ENCODE results near the gene CABP4.

The CABP4 gene

GRCh38 chr11:67455054-67455453 is at the start of gene CABP4:
Gene CABP4 (plus strand): TSS chr11:67455354. CDS start chr11:67455424, 70 bp downstream.
- no peak for DNase-seq (ENCODE audit: low read depth in 2 of 2)

- DNase-seq (ENCODE audit: low read depth in 2 of 2): no peak
Observed at GRCh38 chr11:67405688-67406339, 49.3 kb upstream of the CABP4 start.

GRCh38 chr11:67406420-67406968 is 48.7 kb upstream of the CABP4 start:
- no peak for DNase-seq (ENCODE audit: low read depth in 2 of 2)

GRCh38 chr11:67406969-67407687 is 48.0 kb upstream of the CABP4 start:
- DNase-seq (ENCODE audit: low read depth in 2 of 2): no peak

GRCh38 chr11:67407688-67408163 is 47.4 kb upstream of the CABP4 start:
- DNase-seq (ENCODE audit: low read depth in 2 of 2): no peak

- DNase-seq (ENCODE audit: low read depth in 2 of 2): no peak
Observed at GRCh38 chr11:67408437-67409200, 46.5 kb upstream of the CABP4 start.

GRCh38 chr11:67409261-67409666 is 45.9 kb upstream of the CABP4 start:
- DNase-seq (ENCODE audit: low read depth in 2 of 2): peak in 1 of 2 donors; percentile 57

DNA sequence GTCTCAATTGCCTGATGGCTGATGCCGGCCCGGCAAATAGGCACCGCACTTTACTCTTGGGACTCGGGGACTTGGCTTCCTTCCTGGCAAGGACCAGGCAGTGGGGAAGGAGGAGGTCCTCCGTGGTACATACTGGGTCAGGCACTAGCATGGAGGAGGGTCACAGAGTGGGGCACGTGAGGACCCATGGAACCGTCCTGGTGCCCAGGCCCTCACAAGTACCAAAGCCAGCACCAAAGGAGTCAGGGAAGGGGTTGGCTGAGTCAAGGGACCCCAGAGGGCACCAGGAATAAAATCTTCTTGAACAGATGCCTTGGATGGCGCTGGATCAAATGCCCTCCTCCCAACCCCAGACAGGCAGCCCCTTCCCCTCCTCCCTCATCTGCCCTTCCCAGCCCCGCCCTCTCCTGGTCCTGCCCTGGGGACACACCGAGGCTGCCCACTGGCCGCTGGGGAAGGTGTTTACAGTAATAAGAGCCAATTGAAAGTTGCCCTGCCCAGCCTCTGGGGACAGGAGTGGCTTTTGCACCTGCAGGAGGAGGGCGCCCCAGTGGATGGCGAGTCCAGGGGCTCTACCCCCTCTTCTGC is 45.3 kb upstream of the CABP4 start:
- no peak for DNase-seq (ENCODE audit: low read depth in 2 of 2)

DNA sequence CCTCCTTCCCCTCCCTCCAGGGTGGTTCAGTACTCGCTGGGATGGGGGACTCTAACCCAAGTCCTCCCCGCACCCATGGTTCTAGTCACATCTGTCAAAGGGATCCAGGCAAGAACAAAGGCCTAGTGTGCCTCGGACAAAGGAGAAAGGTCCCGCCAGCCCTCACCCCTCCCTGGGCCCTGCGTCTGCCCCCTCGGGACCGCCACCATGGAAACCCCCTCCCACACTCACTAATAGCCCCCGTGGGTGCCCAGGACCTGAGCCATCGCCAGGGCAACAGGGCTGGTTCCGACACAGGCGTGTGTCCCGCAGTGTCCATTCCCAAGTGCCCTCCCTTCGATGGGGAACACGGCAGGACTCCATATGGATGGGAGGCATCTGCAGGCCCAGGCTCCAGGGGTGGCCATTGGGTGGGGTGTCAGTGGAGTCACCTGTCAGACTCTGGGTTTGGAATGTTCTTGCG is 44.8 kb upstream of the CABP4 start:
- DNase-seq (ENCODE audit: low read depth in 2 of 2): no peak

DNA sequence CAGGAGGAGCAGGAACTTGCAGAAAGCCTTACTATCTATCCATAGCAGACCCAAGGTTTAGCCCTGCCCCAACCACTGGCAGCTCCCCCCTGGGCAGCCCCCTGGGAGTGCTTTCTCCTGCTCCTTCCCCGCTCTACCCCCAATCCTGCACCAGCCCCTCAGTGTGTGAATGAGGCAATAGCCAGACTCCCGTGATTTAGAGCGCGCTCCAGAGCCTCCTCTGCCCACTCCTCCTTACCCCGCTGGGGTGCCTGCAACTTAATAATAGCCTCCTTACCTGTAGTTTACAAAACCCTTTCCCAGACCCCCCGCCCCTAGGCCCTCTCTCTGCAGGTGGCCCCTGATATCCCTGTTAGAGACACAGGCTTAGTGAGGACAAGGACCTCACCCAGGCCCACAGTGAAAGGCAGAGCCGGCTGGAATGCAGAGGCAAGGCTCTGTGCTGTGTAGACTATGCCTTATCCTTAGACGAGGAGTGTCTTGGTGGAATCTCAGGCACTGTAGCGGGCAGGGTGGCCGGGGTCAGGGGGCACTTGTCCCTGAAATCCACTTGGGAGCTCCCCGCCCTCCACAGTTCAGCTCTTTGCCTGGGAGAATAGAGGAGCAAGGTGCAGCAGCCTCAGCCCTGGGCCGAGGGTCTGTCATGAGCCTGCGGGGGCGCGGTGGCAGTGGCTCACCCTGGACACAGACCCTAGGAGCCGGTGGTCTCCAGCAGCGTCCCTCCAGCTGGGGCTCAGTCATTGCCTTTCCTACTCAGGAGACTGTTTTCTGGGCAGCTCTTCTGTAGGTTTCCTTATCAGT is 44.0 kb upstream of the CABP4 start:
- DNase-seq (ENCODE audit: low read depth in 2 of 2): no peak

DNA sequence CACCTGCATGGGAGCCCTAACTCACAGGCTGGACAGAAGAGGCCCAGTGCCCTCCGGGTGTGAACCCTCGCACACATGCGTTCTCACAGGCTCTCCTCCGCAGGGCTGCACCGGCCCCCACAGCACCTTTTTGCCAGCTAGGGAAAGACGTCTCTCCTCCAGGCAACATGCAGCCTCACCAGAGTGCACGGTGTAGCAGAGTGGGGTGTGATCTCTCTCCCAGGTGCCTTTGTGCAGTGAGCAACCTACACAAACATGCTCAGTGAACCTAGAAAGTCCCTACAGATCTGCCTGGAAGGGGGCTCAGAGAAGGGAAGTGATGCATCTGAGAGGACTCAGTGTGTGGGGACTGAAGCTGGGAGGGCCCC is 43.4 kb upstream of the CABP4 start:
- DNase-seq (ENCODE audit: low read depth in 2 of 2): no peak

DNA sequence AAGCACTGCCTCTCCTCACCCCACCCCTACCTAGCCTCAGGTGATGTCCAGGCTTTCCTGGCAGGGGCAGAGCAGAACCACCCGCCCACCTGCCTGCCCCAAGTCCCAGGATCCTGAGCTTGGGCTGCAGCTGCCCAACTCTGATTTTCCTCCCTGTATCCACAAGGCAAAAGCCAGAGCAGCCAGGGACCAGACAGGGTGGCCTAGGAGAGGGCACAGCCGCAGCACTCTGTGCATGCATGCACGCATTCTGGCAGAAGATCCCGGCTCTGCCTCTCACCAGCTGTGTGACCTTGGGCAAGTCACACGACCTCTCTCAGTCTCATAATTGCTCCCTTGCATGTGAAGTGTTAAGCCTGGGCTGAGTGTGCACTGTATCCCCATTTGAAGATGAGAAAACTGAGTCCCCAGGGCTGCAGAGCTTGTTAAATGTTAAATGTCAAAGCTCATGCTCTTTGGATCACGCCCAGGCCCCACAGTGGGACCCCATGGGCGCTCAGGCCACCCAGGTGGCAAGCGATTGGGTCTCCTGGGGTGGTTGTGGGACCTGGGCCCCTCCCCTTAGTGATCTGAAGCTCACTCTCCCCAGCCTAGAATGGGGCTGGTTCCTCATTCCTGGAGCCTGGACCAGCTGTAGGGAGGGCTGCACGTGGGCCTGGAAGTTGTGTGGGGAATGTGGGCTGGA is 42.5 kb upstream of the CABP4 start:
- DNase-seq (ENCODE audit: low read depth in 2 of 2): no peak

- DNase-seq (ENCODE audit: low read depth in 2 of 2): no peak
Observed at GRCh38 chr11:67413266-67413849, 41.8 kb upstream of the CABP4 start.

DNA sequence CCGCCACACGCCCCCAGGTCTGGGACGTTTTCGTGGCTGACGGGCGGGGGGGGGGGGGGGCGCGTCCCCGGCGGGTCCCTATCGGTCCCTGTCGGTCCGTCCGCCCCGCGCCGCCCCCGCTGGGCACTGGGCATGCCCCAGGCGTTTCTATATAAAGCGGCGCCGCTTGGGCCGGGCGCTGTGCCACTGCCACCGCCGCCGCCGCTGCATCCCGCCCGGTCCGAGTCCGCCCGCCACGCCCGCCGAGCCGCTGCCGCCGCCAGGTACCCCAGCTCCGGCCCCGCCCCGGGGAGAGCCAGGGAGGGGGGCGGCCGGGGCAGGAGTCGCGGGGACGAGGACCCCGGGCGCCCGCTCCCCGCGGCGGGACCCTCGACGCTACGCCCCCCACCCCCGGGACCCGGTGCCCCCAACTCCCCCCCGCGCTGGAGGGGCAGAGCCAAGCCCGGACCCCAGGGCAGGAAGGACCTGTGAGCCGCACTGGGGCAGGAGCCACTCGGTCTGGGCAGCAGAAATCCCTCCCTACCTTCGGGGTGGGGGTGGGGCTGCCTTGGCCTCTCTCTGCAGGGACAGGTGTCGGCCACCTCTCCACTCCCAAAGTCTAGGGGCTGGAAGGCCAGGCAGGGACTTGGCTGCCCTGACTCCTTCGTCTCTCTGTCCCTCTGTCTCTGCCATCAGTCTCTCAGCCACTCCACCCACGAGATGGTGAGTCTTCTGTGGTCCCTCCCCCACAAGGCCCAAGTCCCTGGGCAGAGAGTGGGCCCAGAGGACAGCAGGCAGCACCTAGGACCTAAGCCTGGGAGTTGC is 39.5 kb upstream of the CABP4 start, which contains the start of gene CARNS1:
Gene CARNS1 (plus strand): TSS at position 178 of the 804 bp plus-strand sequence. CDS start 522 bp downstream, at position 700.
- no peak for DNase-seq (ENCODE audit: low read depth in 2 of 2)

GRCh38 chr11:67416416-67417335 is 38.5 kb upstream of the CABP4 start:
- DNase-seq (ENCODE audit: low read depth in 2 of 2): peak; percentile 66 to 74

- DNase-seq (ENCODE audit: low read depth in 2 of 2): no peak
Observed at GRCh38 chr11:67417425-67417824, 37.7 kb upstream of the CABP4 start.

DNA sequence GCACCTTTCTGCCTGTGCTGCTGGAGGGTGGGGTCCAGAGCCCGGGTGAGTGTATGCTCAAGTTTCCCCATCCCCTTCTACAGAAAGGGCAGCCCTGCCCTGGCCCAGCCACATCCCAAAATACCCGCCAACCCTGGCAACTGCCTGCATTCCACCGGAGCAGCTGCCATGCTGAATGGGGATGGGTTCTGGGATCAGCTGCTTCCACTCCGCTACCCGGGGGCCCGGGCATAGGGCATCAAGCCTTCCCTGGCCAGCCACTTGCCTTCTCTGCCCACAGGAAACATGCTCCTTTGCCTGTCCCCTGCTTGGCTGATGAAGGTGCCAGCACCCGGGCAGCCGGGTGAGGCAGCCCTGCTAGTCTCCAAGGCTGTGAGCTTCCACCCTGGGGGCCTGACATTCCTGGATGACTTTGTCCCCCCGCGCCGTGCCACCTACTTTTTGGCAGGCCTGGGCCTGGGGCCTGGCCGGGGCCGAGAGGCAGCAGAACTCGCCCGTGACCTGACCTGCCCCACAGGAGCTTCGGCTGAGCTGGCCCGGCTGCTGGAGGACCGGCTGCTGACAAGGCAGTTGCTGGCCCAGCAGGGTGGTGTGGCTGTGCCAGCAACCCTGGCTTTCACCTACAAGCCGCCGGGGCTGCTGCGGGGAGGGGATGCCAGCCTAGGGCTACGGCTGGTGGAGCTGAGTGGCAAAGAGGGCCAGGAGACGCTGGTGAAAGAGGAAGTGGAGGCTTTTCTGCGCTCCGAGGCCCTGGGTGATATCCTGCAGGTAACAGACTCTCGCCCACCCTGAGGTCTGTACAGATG is 36.5 kb upstream of the CABP4 start:
- no peak for DNase-seq (ENCODE audit: low read depth in 2 of 2)
